Measurements from ENCODE around the gene ZNF462.

The ZNF462 gene

DNA sequence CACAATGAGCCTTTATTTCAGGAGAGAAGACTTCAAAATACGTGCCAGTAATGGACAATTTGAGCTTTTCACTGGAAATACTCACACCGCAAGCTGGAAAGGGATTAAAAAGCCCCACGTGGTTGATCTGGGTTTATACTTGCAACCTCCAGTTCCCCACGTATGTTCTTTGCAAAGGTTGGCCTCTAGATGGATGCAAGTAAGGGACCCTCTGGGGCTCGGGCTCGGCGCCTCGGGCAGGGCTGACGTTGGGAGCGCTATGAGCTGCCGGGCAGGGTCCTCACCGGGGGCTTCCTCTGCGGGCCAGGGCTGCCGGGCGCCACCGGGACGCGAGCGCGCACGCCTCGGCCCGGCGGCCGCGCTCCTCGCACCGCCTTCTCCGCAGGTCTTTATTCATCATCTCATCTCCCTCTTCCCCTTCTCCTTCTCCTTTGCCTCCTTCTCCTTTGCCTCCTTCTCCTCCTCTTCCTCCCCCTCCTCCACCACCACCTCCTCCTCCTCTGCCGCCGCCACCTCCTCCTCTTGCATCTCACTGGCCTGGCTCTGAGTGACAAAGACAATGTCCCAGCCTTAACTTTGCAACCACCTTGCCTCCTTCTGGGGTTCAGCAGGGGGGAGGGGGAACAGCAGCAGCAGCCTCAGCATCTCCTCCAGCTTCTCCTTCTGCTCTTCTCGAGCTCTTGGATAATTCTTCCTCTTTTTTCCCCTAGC, 701 bp upstream of the ZNF462 start:
- peak in 8 of 14 donors; percentile 30 to 71 (median 64) for DNase-seq

DNA sequence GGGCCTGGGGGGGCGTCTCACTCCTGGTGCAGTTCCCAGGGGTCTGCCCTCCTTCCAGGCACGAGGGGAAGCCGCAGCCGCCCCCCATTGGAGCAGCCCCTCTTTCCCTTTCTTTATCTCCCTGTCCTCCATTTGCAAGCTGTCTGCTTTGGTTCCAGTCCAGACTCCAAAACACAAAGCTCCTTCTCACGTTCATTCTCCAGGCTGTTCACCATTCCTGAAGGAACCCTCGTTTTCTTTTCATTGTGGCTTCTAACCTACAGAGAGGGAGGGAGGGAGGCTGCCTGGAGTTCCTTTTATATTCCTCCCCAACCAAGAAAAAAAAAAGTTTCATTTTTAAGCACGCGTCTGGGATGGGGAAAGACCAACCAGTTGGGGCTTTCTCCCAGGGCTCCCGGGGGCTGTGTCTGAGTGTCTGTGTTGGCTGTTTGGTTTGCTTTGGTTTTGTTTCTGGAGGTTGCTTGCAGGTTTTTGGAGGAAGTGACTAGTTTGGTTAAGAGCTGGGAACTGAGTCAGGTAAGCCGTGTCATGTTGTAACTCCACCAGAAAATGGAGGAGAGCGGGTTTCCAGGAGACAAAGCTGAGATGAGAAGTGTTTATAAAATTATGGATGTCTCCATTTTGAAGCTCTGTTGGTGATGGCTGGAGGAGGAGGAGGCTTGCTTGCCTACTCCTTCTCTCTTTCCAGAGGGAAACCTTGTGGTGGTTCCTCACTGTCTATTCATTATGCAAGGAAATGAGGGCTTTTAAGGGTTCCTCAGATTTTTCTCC, 1.6 kb downstream of the ZNF462 start:
- peak in 4 of 14 donors; percentile 41 to 74 (median 64) for DNase-seq

DNA sequence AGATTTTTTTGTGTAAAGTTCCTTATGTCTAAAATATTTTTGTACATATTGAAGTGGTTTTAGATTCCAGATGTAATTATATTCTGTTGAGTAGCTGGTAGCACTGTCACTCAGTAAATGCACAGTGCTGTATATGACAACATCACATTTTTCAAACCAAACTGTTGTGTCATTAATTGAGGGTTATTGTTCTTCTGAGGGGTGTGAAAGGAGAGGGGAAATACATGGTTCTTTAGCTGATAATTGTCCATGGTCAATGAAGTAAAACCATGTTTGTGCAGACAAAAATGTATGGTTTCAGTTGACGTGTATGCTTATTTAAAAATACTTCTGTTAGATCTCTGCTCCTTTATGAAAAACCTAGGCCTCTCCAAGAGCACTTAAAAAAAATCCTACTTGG, 3.3 kb downstream of the ZNF462 start:
- no peak for DNase-seq

DNA sequence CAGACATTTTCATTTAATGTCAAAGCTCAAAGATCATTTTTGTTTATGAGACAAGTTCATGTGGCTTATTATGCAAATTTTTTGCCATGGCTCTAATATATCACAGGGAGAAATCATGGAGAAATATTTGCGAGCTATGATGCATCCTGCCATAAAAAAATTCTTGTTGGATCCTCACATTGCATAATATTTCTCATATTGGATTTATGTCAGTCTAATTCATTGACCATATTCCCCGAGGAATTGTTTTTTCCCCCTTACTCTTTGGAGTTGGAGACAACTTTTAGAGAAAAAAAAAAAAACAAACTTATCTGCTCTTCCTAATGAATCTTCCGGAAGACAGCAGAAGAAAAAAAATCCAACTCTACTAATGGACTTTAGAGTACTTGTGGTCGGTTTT, 4.3 kb downstream of the ZNF462 start:
- DNase-seq = no peak

DNA sequence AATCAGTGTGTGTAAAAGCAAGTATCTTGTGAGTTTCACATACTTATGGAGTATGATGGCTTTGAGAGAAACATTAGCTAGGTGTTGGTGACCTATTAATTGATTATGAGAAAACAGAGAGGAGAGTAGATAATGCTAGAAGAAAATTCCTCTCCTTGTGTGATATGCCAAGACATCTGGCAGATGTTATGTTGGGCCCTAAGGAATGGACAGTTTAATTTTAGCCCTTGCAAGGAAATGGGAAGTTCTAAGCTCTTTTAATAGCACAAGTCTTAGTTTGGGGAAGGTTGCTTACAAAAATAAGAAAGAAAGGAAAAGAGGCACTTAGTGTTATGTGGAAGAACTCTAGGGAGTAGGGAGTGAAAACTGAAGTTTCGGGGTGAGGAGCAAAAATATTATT, 5.1 kb downstream of the ZNF462 start:
- DNase-seq = no peak

DNA sequence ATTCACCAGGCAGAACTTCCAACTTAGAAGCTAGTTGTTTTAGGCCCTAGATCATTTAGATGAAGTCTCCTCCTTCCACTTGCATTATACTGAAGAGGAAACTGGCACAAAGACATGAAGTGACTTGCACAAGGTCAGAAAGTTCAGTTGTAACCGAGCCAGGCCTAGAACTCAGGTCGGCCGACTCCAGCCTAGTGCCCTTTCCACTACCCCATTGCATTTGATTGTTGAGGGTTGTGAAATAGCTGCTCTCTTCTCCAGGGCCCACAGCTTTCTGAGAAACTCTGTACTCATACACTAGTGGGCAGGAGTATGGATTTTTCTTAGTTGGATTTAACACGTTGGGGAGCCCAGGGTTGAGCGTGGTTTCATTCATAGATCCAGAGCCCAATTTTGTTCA, 5.6 kb downstream of the ZNF462 start:
- DNase-seq = peak in 2 of 14 donors; percentile 29 to 42

DNA sequence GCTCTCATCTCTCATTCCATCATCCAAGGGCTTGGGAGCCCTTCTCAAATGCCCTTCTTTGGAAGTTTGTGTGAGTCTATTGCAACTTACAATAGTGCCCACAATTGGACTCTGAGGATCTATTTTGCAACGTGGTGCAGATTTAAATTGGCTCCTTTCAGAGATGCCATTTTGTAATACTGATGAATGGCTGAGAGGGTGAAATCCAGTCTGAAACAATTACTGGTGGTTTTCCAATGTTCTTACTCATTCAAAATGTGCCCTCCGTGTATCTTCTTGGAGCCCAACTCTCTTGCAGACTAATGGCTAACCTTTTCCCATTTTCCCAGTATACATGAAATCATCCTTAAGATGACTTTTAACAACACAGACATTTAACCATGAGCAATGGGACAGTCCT, 6.1 kb downstream of the ZNF462 start:
- DNase-seq = no peak

DNA sequence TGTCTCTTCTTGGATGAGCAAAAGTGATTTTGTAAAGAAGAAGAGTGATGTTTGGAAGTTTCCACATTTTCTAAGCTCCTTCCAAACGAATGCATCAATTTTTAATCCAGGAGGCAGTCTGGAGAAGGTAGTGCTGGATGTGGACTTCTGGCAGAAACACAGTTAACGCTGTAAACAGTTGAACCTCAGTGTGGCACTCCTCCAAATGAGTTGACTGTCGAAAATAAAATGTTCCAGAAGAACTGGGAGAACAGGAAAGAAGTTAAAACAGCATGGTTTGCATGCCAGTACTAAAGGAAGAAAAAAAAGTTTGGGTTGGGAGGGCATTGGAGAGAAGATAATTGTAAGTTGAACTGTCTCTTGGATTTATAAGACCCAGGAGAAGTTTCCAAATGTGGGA, 6.5 kb downstream of the ZNF462 start:
- peak in 1 of 14 donors; percentile 16 for DNase-seq

DNA sequence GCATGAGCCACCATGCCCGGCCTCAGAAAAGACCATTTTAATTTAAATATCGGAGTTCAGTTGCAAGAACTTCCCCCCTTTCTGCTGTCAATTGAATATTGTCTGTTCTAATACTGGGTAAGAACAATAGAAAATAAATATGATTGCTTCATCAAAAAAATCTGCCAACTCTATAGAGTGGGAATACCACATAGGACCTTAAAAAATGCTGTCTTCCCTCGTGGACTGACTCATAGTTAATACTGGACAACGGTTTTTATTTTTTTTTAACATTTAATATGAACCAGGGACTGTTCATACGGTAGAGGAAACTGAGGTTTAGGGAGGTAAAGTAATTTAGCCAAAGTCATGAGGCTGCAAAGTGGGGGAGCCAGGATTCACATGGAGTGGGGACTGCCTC, 9.7 kb downstream of the ZNF462 start:
- no peak for DNase-seq

DNA sequence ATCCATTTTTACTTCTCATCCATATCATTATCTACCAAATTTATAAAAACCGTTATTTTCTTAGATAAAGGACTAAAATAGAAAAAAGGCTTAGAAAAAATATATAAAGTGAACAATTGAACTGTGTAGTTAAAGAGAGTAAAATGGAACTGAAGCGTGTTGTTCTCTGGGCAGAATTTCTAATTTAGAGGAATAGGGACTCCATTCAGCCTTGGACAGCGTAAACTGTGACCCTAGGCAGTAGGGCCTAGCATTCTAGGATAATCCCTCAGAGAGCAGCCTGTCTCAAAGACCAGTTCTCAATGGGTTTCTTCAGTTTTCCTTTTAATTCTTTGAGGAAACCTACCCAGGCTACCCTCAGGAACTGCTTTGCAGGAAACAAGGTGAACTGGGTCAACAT, 11.1 kb downstream of the ZNF462 start:
- DNase-seq = peak in 1 of 14 donors; percentile 8

DNA sequence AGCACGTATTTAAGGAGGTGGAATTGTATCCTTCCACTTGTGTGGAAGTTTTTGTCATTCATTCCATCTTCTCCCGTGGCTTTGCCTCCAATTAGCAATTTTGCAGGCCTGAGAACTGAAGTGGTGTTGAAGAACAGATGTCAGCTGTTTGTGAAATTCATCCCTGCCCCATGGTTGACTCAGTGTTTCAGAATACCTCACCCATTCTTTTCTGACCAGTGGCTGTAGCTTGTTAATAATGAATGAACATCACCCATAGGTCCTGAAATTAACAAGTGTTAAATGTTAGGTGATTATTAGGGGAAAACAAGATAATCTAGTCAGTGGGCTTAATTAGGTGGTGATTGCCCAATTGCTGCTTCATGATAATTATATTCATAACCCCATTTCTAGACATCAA, 11.7 kb downstream of the ZNF462 start:
- DNase-seq = no peak

DNA sequence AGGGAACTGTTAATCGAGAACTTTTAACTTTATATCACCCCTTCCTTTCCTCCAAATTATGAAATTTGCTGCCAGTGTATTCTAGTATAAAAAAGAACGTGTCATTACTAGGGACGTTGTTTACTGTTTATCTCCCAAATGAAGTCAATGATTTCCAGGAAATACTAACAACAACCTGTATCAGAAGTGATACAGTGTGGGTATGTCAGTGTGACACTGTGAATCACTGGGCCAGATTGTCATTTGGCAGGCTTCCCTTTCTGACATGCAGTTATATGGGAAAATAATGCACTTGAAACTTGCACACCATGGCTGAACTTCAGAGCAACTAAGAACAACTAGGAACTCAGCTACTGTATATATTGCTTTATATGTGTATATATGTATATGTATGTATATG, 12.6 kb downstream of the ZNF462 start:
- peak in 1 of 14 donors; percentile 13 for DNase-seq

DNA sequence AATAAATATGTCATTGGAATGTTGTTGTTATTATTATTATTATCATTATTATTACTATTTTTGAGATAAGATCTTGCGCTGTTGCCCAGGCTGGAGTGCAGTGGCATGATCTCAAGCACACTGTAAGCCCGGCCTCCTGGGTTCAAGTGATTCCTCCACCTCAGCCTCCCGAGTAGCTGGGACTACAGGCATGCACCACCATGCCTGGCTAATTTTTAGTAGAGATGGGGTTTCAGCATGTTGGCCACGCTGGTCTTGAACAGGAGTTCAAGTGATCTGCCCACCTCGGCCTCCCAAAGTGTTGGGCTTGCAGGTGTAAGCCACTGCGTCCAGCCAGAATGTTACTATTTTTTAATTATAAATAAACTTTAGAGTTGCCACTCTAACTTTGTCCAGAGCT, 14.4 kb downstream of the ZNF462 start:
- DNase-seq = no peak

DNA sequence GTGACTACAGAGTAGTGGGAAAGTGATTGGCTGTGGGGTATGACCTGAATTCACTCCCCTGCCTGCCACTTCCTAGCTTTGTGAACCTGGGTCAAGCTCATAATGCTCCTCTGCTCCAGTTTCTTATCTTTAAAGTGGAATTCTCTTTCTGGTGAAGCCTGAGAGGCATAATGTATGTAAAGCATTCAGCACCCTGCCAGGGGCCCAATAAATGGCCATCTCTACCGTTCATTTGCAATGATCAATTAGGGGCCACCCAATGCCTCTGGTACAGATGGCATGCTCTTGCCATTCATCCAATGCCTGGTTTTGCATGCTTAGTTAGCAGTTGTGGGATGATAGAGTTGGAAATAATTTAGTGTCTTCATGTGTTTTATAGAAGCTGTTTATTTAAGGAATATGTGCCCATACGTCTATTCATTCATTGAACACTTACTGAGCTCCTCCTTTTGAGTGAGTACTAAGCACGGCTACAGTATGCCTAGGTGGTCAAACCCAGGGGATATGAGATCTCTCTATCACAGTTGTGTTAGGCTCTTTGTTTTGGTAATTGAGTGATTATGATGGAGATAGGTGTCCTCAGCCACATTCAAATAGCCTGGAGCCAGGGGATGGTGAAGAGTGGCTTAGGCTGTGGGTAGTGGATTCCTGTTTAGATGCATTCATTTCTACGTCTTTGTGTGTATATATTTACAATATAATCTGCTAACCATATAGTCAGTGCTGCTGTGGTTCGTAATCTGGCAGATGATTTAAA, 15.3 kb downstream of the ZNF462 start:
- DNase-seq = peak in 1 of 14 donors; percentile 18

DNA sequence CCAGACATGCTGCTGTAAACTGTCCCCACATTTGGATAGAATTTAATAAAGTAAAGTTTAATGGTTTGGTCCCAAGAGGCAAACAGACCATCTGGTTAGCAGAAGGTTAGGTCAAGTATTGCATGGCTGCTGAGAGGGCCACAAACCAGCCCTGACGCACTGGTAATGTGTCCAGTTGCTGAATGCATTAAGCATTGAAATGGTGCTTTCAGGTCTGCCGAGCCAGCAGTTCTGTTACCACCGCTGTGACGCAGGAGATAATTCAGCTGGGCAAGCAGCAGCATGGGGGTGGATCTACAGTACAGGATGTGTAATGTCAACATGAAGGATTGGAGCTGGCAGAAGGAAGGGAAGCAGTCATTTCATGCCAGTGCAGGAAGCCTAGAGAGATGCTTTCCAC, 16.0 kb downstream of the ZNF462 start:
- peak in 5 of 14 donors; percentile 39 to 63 (median 48) for DNase-seq

DNA sequence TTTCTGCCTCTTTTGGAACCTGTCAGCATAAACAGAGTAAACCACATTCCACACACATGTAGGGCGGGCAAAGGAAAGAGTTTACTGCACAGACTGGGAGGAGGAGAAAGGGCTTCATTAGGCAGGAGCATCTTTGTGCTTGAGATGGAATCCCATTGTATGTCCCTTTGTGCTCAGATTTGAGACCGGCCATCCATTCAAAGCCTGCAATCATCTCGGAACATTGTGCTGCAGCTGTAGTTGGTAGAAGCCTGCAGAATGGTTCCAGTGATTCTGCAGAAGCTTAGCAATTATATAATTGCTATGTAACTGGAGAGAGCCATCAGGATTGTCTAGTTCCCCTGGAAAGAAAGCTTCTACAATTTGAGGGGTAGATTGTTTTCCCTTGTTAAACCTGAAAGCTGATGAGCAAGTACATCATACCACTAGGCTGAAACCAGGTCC, 16.5 kb downstream of the ZNF462 start:
- DNase-seq = peak in 4 of 14 donors; percentile 21 to 63 (median 50)

DNA sequence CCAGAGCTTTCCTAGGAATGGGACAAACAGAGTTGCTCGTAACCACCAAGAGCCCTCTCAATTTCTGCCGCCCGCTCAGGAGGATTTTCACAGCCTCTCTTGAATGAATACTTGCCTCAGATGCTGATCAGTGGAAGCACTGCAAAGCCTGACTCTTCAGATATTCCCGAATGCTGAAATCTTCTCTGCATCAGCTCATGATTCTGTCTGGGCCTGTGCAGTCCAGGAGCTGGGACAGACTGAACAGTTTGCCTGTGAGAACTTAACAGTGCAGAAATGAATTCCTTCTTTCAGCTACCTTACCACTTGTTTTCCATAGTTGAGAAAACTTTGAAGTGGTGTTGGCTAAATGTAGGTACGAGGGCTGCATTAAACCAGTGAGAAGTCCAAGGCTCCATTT, 17.1 kb downstream of the ZNF462 start:
- peak in 1 of 14 donors; percentile 40 for DNase-seq

DNA sequence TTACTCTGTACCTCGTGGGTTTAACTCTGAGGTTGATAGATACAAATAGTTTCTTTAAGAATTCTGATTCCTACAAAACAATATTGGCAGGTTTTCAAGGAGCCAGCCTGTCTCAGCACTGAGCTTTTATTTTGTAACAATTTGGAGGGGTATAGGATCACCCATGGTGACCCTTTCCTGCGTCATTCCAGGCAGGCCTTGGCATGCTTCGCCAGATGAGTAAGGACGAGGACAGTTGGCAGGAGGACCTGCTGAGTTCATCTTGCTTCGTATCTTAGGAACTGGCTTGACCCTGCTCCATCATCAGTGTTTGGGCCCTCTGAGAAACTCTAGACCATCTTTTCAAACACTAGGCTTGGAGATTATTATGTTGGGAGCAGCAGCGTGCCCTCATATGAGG, 17.9 kb downstream of the ZNF462 start:
- DNase-seq = peak in 2 of 14 donors; percentile 3 to 30

DNA sequence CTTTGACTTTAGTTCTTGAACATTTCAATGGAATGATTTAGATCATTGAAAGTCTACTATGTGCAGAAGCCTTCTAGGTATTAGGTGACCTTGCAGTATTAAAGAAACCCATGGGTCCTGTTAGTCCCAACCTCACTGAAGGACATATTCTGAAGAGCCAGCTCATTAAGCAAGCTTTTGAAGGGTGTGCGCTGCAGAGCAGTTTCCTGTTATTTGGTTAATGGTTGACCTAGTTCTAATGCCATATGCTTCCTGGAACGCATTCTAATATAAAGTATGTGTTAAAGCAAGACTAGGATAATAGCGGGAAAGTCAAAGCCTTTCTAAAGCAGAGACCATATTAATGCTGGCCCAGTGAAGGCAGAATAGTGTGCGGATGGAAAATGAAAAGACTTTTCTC, 20.1 kb downstream of the ZNF462 start:
- DNase-seq = peak in 1 of 14 donors; percentile 77

DNA sequence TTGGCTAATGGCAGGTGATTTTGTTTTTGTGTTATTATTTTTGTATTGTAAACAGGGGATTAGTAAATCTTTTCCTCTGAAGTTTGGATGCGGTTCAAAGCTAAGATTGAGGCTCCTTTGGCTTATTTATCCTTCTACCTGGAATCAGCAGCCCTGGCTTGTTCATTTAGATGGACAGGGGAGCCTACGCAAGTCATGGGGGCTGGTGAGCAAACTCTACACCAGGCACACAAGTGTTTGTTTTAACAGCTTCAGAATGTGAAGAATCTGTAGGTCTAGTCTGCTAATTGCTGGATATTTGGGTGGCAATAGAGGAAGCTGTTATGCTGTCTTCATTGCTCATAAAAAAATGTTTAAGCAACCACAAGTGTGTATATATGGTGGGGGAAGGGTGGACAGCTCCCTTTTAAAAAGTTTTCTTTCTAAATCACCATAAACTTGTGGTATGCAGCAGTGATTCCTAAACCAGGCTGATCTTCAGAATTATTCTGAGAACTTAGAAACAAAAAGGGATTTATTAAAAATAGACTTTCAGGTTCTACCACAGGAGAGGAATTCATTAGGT, 20.7 kb downstream of the ZNF462 start:
- no peak for DNase-seq

DNA sequence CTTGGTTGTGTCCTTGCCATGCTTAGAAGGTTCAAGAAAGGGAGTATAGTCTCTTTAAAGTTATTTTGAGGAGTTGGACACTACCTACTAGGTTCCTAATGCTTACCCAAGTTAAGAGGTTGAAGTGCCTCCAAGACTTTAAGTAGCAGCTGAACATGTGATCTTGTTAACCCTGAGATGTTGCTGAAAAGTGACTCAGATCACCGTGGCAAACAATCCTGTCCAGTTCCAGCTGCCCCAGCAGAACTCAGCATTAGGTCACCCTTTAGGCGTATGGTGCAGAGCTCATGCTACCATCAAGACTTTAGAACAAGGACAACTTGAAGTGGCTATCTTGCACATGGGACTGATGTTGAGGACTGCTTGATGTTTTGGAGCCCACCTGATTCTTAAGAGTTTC, 22.5 kb downstream of the ZNF462 start:
- no peak for DNase-seq

DNA sequence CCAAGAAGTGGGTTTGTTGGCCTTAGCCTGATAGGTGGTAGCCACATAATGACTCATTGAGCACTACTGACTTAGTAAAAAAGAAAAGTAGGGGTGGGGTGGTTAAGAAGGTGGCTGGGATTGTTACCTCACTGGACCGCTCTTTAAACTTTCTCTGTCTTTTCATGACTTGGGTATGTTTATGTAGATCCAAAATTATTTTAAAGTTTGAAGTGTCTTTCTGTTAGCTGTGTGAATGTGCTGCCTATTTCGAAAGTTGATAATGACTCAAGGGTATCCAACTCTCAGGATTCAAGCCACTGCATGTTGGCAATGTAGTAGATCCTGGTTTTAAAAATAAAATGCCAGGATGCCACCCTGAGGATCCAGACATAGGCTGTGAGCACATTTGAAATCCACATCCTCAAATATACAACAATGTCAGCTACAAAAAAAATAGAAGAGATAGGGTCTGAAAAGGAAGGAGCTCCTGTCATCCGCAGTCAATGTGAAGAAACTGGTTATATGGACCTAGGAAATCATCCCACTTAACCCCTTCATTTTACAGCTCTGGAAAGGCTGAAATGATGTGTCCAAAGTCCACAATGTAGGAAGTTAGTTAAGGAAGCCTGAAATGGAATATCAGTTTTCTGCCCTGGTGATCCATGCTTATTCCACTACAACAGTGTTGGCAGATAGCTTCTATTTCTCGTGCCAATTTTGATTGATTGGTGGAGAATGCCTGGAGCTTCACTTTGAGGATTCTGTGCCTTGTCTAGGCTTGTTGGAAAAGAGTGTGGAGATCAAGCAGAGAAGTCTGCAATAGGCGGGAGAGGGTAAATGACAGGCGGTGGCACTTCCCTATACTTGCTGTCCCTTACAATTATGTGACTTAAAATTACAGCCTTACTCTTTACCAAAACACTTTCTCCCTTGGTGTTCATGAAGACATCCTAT, 23.4 kb downstream of the ZNF462 start:
- DNase-seq = no peak
